GM21367 (cell line): ENCODE results near the gene RFPL4AL1.
"Not testable (repeated sequence)": the region's sequence is repeated elsewhere in the genome, so short reads cannot be mapped to it uniquely, and the experiment has no call there.

ENCODE experiments used
- ATAC-seq: cut with Tn5 transposase; IDR thresholded peaks from one replicate; pipeline ENCODE4 v1.9.1; 2021; ENCODE audit not compliant: unreplicated experiment

The RFPL4AL1 gene

DNA sequence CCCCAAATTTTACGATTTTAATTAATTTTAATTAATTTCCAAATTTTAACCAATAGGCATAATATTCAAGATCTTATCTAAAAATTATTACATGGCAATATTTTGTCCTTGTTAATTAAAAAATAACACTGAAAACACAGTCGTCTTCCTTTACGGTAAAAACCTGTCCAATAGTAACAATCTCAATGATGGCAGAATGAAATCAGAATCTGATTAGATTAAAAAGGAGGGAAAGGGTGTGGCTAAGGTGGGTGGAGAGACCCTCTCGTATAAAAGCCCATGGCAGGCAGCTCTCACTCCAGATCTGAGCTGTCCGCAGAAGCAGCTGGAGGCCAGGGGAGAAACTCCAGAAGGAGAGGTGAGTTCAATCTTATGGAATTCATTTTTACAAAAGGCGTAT lies at the start of gene RFPL4AL1:
Gene RFPL4AL1 (plus strand): TSS at position 301 of the 400 bp plus-strand sequence. CDS start 2,687 bp downstream, outside the sequence.
- ATAC-seq, result not testable (repeated sequence)

DNA sequence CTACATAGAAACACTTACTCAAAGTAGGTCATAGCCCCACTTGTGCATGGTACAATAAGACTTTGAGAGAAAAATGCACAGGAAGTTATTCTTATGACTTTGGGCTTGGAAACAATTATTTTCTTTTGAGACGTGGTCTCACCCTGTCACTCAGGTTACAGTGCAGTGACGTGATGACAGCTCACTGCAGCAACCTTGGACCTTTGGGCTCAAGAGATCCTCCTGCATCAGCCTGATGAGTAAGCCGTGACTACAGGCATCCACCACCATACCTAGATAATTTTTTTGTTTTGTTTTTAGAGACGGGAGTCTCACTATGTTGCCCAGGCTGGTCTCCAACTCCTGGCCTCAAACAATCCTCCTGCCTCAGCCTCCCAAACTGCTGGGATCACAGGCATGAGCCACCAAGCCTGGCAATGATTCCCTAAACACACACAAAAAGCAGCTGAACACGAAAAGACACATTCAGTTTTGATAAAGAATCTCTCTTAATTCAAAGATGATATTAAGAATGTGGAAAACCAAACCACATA lies 48.6 kb upstream of the RFPL4AL1 start:
- ATAC-seq, result no peak

DNA sequence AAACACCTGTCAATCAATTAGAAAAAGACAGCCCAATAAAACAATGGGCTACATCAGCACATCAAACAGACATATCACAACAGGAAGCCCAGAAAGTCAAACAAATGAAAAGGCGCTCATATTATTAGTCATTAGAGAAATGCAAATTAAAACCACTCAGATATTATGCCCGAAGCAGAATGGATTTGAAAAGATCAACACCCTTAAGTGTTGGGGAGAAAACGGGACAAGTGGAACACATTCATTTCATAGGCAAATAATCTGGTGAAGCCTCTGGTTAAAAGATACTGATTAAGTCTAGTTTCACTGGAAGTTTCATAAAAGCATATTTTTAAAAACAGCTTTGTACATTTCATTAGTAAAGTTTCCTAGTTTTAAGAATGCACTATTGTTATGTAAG lies 48.1 kb upstream of the RFPL4AL1 start:
- ATAC-seq, result no peak

DNA sequence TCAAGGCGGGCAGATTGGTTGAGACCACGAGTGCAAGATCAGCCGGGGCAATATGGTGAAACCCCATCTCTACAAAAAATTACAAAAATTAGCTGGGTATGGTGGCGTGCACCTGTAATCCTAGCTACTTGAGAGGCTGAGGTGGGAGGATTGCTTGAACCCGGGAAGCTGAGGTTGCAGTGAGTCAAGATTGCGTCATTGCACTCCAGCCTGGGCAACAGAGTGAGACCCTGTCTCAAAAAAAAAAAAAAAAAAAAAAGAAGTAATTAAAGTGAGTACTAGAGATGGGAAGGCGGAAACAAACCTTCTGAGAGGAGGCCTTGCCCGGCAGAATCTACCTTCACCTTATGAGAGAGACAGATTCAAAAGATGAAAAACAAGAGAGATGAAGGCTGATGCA lies 45.4 kb upstream of the RFPL4AL1 start:
- no peak for ATAC-seq

DNA sequence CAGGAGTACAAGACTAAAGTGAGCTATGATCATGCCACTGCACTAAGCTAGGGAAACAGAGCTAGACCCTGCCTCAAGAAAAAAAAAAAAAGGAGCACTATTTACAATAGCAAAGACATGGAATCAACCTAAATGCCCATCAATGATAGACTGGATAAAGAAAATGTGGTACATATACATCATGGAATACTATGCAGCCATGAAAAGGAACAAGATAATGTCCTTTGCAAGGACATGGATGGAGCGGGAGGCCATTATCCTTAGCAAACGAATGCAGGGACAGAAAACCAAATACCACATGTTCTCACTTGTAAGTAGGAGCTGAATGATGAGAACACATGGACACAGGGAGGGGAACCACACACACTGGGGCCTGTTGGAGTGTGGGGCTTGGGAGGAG lies 38.5 kb upstream of the RFPL4AL1 start:
- not testable (repeated sequence) for ATAC-seq

DNA sequence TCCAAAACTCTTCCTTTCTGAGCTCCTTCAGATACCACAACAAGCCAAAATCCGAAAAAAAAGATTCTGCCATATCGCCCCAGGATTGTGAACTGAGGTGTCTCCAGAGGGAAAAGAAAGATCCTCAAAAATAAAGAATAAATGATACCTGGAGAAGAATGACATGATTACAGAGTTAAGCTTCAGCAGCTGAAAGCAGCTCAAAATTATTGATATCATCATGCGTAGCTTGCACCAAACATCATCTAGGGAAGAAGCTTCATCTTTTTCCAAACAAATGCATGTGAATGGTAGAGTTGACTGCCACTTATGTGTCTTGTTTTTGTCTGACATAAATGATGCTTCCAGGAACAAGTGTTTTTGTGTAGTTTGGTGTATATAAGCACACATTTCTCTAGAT lies 30.6 kb upstream of the RFPL4AL1 start, which contains the start of gene NLRP9:
Gene NLRP9 (minus strand): TSS at position 101 of the 400 bp plus-strand sequence. CDS start 28 bp downstream, at position 73.
- no peak for ATAC-seq

DNA sequence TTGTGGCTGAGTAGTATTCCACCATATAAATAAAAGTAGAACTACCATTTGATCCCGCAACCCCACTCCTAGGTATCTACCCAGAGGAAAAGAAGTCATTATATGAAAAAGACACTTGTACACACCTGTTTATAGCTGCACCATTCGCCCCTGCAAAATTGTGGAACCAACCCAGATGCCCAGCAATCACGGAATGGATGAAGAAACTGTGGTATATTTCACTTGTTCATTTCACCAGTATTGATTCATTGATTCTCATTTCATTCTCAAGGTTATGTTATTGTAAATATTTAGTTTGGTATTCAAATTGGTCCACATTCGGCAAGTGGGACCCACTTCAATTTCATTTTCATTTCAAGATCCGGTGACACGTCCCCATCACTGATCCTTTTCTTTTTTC lies 18.2 kb upstream of the RFPL4AL1 start:
- ATAC-seq, result no peak

DNA sequence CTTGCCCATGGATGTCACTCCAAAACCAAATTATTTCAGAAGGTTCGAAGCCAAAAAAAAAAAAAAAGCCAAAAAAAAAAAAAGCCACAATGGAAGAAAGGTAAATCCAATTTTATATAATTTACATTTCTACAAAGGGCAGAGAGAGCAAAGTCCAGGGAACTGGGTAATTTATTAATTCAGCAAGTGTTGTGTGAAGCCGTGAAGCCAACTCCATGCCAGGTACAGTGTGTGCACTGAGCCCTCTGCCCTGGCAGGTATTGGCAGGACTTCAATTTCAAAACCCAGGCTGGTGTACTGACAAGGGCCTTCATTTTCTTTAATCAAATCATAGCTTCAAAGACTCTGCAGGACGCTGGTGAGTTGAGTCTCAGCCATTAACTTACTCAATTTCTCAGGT lies 15.5 kb upstream of the RFPL4AL1 start:
- no peak for ATAC-seq

DNA sequence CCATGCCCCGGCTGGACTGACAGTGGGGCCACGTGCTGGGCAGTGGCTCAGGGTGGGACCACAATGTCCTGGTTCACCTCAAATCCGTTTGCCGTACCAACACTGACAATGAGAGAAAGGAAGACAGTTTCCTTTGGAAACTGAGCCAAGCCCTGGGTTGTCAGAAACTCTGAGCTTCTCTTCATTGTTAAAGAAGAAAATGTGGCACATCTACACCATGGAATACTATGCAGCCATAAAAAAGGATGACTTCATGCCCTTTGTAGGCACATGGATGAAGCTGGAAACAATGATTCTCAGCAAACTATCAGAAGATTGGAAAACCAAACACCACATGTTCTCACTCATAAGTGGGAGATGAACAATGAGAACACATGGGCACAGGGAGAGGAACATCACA lies 12.1 kb upstream of the RFPL4AL1 start:
- ATAC-seq, result not testable (repeated sequence)

DNA sequence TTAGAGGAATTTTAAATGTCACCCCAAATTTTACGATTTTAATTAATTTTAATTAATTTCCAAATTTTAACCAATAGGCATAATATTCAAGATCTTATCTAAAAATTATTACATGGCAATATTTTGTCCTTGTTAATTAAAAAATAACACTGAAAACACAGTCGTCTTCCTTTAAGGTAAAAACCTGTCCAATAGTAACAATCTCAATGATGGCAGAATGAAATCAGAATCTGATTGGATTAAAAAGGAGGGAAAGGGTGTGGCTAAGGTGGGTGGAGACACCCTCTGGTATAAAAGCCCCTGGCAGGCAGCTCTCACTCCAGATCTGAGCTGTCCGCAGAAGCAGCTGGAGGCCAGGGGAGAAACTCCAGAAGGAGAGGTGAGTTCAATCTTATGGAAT lies 10.1 kb upstream of the RFPL4AL1 start, which contains the start of gene RFPL4A:
Gene RFPL4A (plus strand): TSS at position 301 of the 400 bp plus-strand sequence. CDS start 2,704 bp downstream, outside the sequence.
- ATAC-seq, result not testable (repeated sequence)

DNA sequence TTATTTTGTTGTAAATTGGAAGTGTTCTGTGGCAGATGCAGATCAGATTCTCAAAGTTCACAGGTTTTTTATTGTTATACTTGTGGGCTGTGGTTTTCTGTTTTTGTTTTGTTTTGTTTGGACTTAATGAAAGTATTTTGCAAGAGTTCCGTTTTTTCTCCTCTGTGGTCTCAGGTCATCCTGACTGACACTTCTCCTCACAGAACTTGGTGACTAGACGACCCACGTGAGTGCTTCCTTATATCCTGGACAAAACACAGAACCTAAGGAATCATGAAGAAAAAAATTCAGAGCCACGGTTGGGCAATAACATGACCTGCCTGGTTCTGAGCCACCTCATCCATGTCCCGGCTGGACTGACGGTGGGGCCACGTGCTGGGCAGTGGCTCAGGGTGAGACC lies 2.5 kb upstream of the RFPL4AL1 start:
- no peak for ATAC-seq

DNA sequence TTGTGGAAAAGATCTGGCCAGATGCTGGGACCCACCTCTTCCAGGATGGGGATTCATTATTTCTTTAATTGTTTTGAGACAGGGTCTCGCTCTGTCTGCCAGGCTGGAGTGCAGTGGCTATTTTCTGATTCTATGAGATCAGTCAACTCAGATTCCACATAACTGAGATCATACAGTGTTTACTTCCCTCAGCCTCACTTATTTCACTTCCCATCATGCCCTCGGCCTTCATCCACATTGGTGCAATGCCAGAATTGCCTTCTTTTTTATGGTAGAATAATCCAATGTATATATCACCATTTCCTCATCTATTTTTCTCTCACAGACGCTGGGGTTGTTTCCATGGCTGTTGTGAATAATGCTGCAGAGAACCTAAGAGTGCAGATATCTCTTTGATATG lies 714 bp downstream of the RFPL4AL1 start:
- not testable (repeated sequence) for ATAC-seq

DNA sequence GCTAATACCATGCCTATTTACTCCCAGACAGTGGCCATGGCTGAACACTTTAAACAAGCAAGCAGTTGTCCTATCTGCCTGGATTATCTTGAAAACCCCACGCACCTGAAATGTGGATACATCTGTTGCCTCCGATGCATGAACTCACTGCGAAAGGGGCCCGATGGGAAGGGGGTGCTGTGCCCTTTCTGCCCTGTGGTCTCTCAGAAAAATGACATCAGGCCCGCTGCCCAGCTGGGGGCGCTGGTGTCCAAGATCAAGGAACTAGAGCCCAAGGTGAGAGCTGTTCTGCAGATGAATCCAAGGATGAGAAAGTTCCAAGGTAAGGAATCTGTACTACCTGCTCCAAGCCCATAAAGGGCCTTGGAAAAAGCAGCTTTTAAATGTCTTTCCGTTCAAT lies 8.6 kb downstream of the RFPL4AL1 start:
- ATAC-seq, result no peak

DNA sequence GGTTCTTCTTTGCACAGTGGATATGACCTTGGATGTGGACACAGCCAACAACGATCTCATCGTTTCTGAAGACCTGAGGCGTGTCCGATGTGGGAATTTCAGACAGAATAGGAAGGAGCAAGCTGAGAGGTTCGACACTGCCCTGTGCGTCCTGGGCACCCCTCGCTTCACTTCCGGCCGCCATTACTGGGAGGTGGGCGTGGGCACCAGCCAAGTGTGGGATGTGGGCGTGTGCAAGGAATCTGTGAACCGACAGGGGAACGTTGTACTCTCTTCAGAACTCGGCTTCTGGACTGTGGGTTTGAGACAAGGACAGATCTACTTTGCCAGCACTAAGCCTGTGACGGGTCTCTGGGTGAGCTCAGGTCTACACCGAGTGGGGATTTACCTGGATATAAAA lies 9.4 kb downstream of the RFPL4AL1 start:
- ATAC-seq, result no peak

DNA sequence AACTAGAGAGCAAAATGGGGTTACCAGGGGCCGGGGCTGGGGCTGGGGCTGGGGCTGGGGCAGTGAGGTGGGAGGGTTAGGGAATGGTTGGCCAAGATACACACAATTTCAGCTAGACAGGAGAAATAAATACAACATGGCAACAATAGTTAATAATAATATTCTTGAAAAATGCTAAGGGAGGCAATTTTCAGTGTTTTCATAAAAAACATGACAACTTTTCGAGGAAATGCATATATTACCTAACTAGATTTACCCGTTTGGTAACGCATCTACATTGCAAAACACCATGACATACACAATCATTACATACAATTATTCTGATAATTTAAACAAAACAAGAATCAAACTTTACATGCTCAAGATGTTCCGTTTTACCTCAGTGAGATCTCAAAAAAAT lies 12.2 kb downstream of the RFPL4AL1 start:
- ATAC-seq, result no peak

DNA sequence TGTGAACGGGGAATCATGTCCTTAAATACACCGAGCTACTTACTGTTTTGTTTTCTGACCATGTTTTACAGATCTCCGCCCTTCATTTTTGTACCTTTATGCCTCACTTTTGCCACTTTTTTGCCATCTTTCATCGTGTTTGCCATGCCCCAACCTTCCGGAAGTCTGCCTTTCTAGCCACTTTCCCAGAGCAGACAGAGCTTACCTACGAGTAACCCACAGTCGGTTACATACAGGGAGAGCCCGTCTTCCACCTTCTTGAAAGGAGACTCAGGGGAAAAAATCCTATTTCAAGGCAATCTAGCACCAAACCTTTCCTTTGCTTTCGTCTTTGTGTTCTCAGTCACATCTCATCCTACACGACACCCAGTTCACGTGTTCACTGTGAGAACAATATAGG lies 26.1 kb downstream of the RFPL4AL1 start:
- no peak for ATAC-seq

DNA sequence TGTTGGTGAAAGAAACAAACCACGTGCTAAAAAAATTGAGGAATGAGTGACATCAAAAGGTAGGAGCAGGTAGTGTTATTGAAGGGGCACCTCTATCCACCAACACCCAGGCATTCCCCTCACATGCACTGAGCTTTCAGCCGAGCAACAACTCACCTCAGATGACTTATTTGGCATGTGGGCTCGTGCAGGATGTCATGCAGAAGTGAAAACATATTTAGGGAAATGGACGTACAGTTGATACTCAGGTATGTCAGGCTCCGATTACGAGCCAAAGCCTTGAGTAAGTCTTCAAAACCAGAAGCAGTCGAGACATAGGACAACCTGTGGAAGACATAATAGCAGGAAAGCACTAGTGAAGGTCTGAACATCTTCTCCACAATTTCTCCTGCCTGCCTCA lies 32.5 kb downstream of the RFPL4AL1 start:
- ATAC-seq, result no peak

DNA sequence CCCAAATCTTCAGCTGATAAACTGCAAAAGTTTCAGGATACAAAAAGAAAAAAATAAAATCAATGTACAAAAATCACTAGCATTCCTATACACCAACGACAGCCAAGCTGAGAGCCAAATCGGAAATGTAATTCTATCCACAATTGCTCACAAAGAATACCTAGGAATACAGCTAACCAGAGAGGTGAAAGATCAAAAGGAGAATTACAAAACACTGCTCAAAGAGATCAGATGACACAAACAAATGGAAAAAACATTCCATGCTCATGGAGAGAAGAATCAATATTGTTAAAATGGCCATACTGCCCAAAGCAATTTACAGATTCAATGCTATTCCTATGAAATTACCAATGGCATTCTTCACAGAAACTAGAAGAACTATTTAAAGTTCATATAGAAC lies 33.4 kb downstream of the RFPL4AL1 start:
- no peak for ATAC-seq

DNA sequence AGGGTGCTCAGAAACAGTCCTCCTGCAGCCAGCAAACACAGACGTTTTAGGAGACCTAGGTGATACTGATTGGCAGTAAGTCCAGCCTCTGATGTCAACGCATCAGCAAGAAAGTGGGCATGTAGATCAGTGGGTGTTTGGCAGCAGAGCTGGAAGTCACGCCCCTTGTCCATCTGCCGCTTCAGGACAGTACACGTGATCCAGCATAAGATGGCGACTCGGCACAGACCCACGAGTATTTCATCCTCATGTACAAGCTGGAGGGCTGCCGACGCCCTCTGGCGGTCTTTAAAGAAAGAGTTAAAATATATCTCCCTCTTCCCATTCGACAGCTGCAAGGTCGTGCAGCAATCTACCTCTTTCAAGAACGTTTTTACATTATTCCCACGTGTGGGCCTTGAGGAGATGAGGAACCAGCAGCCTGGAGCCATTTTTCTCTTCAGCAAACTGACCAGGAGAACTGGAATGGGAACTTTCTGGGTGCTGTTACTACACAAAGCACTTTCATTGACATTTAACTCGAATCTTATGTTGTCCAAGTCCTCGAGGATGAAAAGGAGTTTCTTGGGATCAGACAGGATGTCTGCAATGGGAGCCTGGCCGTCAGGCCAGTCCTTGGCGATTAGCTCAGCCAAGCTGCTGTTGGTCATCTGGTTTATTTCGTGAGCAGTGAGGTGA lies 40.6 kb downstream of the RFPL4AL1 start:
- ATAC-seq, result no peak

DNA sequence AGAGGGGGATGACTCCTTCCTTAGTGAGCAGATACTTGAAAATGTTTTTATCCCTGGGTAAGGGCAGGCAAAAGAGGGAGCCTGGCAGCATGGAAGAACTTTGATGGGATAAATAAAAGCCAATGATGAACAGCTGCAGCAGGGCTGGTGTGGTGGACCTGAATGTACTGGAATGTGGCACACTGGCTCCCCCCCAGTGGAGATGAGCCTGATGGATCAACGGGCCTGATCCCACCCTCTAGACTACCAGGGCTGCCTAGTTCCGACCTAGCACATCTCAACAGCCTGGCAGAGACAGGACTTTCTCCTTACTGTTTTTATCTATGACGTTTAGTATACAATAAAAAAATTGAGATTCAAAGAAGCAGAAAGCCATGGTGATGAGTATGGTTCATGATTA lies 42.4 kb downstream of the RFPL4AL1 start:
- ATAC-seq, result no peak

DNA sequence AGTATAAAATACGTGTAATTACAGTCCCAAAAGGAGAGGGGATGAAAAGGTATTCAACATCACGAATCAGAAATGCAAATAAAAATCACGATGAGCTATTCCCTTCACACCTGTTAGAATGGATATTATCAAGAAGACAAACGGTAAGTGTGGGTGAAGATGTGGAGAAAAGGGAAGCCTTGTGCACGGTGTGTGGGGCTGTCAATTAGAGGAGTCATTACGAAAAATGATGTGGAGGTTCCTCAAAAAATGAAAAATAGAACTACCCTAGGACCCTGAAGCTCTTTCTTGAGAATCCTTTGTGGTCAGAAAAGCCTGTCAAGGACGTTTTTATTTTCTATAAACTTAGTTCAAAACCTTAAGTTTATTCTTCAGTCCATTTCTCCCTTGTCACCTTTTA lies 43.5 kb downstream of the RFPL4AL1 start:
- no peak for ATAC-seq

DNA sequence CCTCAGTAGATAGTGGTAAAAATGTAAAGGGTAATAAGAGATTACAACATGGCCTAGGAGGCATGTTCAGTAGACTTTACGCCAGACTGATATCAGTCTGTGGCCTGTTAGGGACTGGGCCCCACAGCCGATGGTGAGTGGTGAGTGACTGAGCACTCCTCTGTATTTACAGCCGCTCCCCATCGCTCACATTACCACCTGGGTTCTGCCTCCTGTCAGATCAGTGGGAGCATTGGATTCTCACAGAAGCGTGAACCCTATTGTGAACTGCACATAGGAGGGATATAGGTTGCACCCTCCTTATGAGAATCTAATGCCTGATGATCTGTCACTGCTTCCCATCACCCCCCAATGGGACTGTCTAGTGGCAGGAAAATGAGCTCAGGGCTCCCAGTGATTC lies 45.0 kb downstream of the RFPL4AL1 start:
- ATAC-seq, result no peak

DNA sequence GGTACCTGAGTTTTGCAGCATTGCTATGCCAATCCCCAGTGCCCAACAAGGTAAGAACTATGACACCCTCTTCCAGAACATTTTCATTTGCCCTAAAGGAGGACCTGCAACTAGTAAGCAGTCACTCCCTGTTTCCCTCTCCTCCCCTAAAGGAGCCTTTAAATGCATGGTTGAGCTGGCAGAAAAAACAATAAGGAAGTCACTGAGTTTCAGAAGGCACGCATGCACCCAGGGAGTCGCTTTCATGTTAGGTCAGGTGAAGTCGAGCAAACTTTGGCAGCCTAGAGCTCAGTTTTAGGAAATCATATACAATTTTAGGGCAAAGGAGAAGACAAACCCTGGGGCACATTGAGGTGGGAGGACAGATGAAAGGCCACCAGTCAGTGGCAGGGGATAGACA lies 51.1 kb downstream of the RFPL4AL1 start:
- no peak for ATAC-seq
